Right cardiac atrium (tissue), 5 donors: ENCODE data around the gene WSB1. TPM values are rescaled to one million over a fixed set of nuclear protein-coding genes. Genes with fewer than 3 reads are reported as not detected.

Source experiments
- ATAC-seq, 2 donors: fragments of 200-7000 bp; cut with Tn5 transposase; one replicate each; pipeline versions ENCODE4 v1.8.0 to v1.9.1; 2020; ENCODE audit warnings: moderate library complexity in 2 of 2, mild to moderate bottlenecking in 1 of 2
- DNase-seq, 3 donors: peaks; one replicate each; pipeline ENCODE4 v3.0.0-alpha.2; 2020
- H3K27ac ChIP-seq: one replicate; pipeline ENCODE4 v1.5.1; 2013; ENCODE audit warnings: mild to moderate bottlenecking, low read length, control low read depth, moderate library complexity
- H3K27me3 ChIP-seq: one replicate; pipeline ENCODE4 v1.6.1; 2013; ENCODE audit not compliant: control insufficient read depth, insufficient read depth
- H3K4me1 ChIP-seq: one replicate; pipeline ENCODE4 v1.6.1; 2013; ENCODE audit warnings: low read length; ENCODE audit not compliant: control insufficient read depth, insufficient read depth
- H3K4me3 ChIP-seq: one replicate; pipeline ENCODE4 v1.5.1; 2013; ENCODE audit warnings: low read length, control low read depth
- H3K9me3 ChIP-seq: one replicate; pipeline ENCODE4 v1.6.1; 2013; ENCODE audit warnings: low read length; ENCODE audit not compliant: control insufficient read depth
- whole genome bisulfite sequencing: extraction: QIAGEN DNeasy Blood & Tissue Kit; methylation state at CpG from one replicate; pipeline ENCODE4 v1.1.7; 2013; 5-methylcytosine and 5-hydroxymethylcytosine counted together
- intact Hi-C, 4 donors: fragments of 100-400 bp; cut with DNase I; formaldehyde crosslinking; loops; one replicate each; pipeline versions ENCODE4 v1.11.0 to v1.14.0; 2022 to 2023
- polyA plus RNA-seq: library from polyadenylated mRNA; stranded (reverse); fragments of 200-250 nt; gene quantifications from one replicate; pipeline ENCODE4 v1.2.3, GENCODE V29; 2013
- total RNA-seq, 4 donors: library from RNA; stranded (reverse); fragmentation: NEBNext Ultra II Directional; extraction: Animal tissue kit (Norgen Biotek cat#: 25700); gene quantifications; one replicate each; pipeline ENCODE4 v1.2.1, GENCODE V29; 2021
- donor health status: healthy with polysubstance abuse.
- donor health status: DM: no; HTN: yes; CAD: no.
- donor health status: DM: no; HTN: no; CAD: no.
- donor health status: DM: no; HTN: yes; CAD: no; lungs with severe emphysema.
- donor health status: DM: yes; HTN: yes; CAD: no.

Gene WSB1
- total and polyA plus RNA-seq, 5 donors, result 65.6 to 130 (median 83.4) TPM

GRCh38 chr17:27336184-27336583 lies 42.3 kb downstream of the WSB1 start:
- Histone ChIP-seq H3K4me3 (no peak overlapping the region), H3K27me3 (no peaks in the 10 kb centered on the region), H3K9me3 (no peaks in the 10 kb centered on the region), H3K4me1 (peaks cover 5% of the 10 kb centered on the region), H3K27ac (no peak overlapping the region)
- DNase-seq (no peak), ATAC-seq (no peak)
- intact Hi-C loops, result no loop called here
- WGBS, result 86% methylated on average over 3 of the region's 3 CpGs

DNA sequence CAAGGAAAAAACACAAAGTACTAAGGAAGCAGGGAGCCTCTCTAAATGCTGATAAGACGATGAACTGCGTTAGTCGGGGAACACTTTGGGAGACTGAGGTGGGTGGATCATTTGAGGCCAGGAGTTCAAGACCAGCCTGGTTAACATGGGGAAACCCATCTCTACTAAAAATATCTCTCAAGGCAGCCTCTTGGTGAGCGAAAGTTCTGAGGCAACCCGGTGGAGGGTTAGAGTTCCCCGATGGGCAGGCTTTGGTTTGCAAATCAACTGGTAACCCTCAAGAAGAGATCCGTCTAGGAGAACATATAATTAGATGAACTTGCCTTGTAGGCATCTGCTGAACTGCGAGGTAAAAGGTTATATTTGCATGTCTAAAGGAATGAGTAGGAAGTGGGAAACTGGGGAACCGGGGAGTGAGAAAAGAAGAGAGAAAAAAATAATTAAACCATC lies 44.6 kb downstream of the WSB1 start:
- H3K4me3 ChIP-seq, result no peak overlapping the region
- WGBS, result 75% methylated on average over 9 of the region's 9 CpGs
- no peak overlapping the region for H3K27ac ChIP-seq
- peaks cover 9% of the 10 kb centered on the region for H3K4me1 ChIP-seq
- H3K9me3 ChIP-seq, result no peaks in the 10 kb centered on the region
- ATAC-seq, result no peak
- no peak for DNase-seq
- no peaks in the 10 kb centered on the region for H3K27me3 ChIP-seq
- intact Hi-C loops, result no loop called here

DNA sequence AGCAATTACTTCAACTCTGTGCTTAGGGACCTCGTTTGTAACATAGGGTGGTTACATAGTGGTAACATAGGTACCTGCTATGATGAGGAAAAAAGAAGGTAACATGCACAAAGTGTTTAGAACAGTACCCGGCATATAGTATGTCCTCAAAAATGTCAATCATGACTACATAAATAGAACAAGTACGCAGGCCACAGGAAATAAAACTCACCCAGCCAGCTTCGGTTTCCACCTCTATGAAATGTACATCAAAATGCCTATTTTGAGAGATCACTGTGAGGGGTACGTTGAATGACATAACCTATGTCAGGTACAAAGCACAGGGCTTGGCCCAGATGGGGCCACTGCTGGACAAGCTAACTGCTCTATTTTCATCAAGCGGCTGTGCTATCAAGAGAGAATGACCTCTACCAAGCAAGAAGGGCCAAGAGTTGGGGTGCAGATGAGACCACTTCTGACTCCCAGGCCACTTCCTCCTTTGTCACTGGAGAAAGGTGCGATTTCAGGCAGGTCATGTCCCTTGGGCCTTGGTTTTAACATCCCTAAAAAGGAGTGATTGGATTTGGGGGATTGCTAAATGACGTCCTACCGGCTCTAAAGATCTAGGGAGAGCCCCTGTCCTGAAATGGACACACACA lies 45.4 kb downstream of the WSB1 start:
- Histone ChIP-seq H3K4me3 (no peak overlapping the region), H3K27ac (no peak overlapping the region), H3K4me1 (peaks cover 9% of the 10 kb centered on the region), H3K27me3 (no peaks in the 10 kb centered on the region), H3K9me3 (no peaks in the 10 kb centered on the region)
- DNase-seq (no peak), ATAC-seq (no peak)
- intact Hi-C loops, result no loop called here
- 79% methylated on average over 9 of the region's 9 CpGs for WGBS

DNA sequence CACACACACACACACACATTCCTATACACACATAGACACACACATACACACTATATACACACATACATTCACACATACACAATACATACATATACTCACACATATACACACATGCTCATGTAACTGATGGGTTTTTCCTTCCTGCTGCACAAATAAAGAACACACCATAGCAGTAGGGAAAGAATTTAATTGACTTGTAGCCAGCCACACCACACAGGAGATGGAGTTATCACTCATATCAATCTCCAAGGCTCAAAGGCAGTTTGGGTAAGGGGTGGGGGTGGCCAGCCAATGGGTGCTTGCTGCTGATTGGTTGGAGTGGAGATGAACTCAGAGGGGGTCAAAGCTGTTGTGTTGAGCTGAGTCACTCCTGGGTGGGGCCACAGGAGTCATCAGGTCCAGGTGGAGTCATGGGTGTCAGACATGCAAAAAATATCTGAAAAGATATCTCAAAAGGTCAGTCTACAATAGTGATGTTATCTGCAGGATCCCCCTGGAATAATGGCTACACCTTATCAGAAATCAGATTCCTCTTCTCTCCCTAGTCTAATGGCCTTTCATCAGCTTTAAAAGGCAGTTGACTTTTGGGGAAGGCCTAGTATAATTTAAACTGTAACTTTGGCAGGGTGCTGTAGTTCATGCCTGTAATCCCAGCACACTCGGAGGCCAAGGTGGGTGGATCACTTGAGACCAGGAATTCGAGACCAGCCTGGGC lies 46.1 kb downstream of the WSB1 start:
- WGBS, result 78% methylated on average over 2 of the region's 2 CpGs
- no peaks in the 10 kb centered on the region for H3K27me3 ChIP-seq
- H3K27ac ChIP-seq, result no peak overlapping the region
- no peak for DNase-seq
- no peak overlapping the region for H3K4me3 ChIP-seq
- H3K4me1 ChIP-seq, result peaks cover 9% of the 10 kb centered on the region
- peak in 1 of 2 donors; percentile 12 for ATAC-seq
- H3K9me3 ChIP-seq, result no peaks in the 10 kb centered on the region
- intact Hi-C loops, result no loop called here

GRCh38 chr17:27340575-27340974 lies 46.7 kb downstream of the WSB1 start:
- Histone ChIP-seq H3K4me1 (peaks cover 9% of the 10 kb centered on the region), H3K27me3 (no peaks in the 10 kb centered on the region), H3K9me3 (no peaks in the 10 kb centered on the region), H3K27ac (no peak overlapping the region), H3K4me3 (no peak overlapping the region)
- intact Hi-C loops, result no loop called here
- WGBS, result 84% methylated on average over 7 of the region's 7 CpGs
- ATAC-seq (no peak), DNase-seq (no peak)

- intact Hi-C loops, result no loop called here
- Histone ChIP-seq H3K27me3 (no peaks in the 10 kb centered on the region), H3K4me3 (no peak overlapping the region), H3K4me1 (peaks cover 9% of the 10 kb centered on the region), H3K9me3 (no peaks in the 10 kb centered on the region), H3K27ac (no peak overlapping the region)
- peak in 1 of 2 donors; percentile 33 for ATAC-seq
- WGBS, result 26% methylated on average over 4 of the region's 4 CpGs
- DNase-seq, result no peak
Observed at GRCh38 chr17:27341041-27341471, 47.1 kb downstream of the WSB1 start.

GRCh38 chr17:27342059-27342458 lies 48.1 kb downstream of the WSB1 start:
- Histone ChIP-seq H3K27ac (no peak overlapping the region), H3K4me1 (peaks cover 9% of the 10 kb centered on the region), H3K4me3 (no peak overlapping the region), H3K9me3 (no peaks in the 10 kb centered on the region), H3K27me3 (no peaks in the 10 kb centered on the region)
- intact Hi-C loops, result no loop called here
- DNase-seq, result no peak
- no peak for ATAC-seq
- WGBS, result 91% methylated on average over 4 of the region's 4 CpGs

DNA sequence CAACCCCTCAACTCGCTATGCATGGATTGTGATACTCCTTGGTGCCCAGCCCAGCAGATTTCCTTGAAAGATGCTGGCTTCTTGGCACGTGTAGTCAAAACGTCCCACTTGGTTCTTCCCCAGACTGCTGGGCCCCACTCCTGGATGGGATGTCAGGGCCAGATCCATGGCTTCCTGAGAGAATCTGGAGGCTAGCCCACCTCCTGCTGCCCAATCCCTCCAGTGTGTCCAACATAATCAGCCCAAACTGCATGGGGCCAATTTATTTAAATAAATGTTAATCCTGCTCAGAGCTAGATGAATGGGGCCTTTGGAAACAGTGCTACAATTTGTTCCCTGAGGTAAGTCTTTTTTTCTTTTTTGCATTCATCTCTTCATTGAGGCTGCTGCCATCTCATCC lies 49.4 kb downstream of the WSB1 start:
- H3K4me1 ChIP-seq, result peaks cover 9% of the 10 kb centered on the region

DNA sequence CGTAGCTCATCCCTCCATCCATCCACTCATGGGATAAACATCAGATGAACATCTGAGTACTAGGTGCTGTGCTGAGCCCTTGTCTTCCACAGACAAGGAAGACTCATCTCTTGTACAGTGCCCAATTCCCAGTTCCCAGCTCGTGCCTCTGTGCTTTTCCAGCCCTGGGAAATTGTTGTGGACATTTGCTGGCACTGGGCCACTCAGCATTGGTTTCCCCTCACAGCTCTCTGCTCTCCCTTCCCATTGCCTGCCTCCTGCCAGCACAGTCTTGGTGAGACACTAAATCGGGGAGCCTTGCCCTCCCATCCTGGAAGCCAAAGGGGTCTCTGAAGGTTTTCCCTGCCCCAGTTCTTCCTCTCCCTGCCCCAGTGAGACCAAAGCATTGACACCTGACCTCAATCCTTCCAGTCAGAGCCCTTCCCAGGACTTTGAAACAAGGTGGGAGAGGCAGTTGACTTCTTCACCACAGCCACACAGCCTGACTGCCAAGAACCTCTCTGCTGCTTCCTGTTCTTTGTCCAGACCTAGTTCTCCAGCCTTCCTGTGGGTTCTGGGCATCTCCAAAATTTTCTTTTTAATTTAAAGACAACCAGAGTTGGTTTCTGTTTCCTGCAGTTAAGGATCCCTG lies 50.2 kb downstream of the WSB1 start:
- Histone ChIP-seq H3K27ac (peak overlapping the region; percentile 54), H3K27me3 (no peaks in the 10 kb centered on the region), H3K4me3 (no peak overlapping the region), H3K9me3 (no peaks in the 10 kb centered on the region), H3K4me1 (peaks cover 9% of the 10 kb centered on the region)
- ATAC-seq (peak; percentile 27 to 50), DNase-seq (peak in 1 of 3 donors; percentile 73)
- intact Hi-C loops, result no loop called here
- 33% methylated on average over 3 of the region's 3 CpGs for WGBS

More for the DNA sequence above, 49.4 kb downstream of the WSB1 start:
- WGBS, result 59% methylated on average over 3 of the region's 3 CpGs
- Histone ChIP-seq H3K27ac (no peak overlapping the region), H3K27me3 (no peaks in the 10 kb centered on the region), H3K9me3 (no peaks in the 10 kb centered on the region), H3K4me3 (no peak overlapping the region)
- no peak for DNase-seq
- intact Hi-C loops, result no loop called here
- ATAC-seq, result no peak

DNA sequence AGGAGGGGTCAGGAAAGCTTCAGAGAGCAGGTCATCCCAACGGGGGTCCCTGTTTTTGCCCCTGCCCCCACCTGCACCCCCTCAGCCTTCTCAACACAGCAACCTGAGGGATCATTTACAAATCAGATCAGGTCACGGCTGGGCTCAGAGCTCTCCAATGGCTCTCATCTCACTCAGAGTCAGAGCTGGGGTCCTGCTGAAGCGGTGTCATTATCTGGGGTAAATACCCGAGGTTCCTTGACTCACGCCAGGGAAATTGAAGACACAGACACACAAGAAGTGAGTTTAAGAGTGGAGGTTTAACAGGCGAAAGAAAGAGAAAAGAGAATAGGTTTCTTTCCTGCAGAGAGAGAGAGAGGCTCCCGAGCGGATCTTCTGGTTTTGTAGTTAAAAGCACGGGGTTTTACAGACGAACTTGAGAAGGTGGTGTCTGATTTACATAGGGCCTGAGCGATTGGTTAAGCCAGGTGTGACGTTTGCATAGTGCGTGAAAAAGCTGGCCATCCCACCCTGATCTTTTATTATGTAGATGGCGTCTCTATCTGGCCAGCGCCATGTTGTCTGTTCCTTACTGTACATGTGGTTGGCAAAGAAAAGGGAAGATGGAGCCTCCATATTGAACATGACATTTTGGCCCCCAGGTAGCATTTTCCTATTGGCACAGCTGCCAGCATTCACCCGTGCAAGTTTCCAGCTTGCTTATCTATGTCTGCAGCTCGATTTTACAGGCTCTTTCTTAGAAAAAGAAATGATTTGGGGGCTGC lies 51.4 kb downstream of the WSB1 start:
- no peaks in the 10 kb centered on the region for H3K9me3 ChIP-seq
- intact Hi-C loops, result loop anchor here in 1 of 4 donors (5.0 kb wide), 1 partner anchor 108 kb away; no protein-coding TSS in a partner anchor
- H3K4me1 ChIP-seq, result peaks cover 9% of the 10 kb centered on the region
- no peak overlapping the region for H3K4me3 ChIP-seq
- no peak for DNase-seq
- peak overlapping the region; percentile 2 for H3K27ac ChIP-seq
- no peaks in the 10 kb centered on the region for H3K27me3 ChIP-seq
- WGBS, result 52% methylated on average over 17 of the region's 17 CpGs
- peak; percentile 7 to 37 for ATAC-seq
